SK-N-SH (cell line): Measurements from ENCODE around the gene ENPP7. TPM values are rescaled to one million over a fixed set of nuclear protein-coding genes. Genes with fewer than 3 reads are reported as not detected.

ENCODE experiments used
- CTCF ChIA-PET: fragments of 300-600, 350-600 bp; formaldehyde crosslinking; extraction: SDS; loops from one replicate; lab custom pipeline; 2021; lab: Yijun Ruan, JAX
- POLR2A ChIA-PET: fragments of 350-600 bp; sonication (Branson Sonifier 250); formaldehyde crosslinking; extraction: SDS; loops from one replicate; lab custom pipeline; 2020; ENCODE audit warnings: antibody characterized with exemption, inconsistent platforms; lab: Yijun Ruan, JAX
- DNase-seq: peaks from one replicate; pipeline ENCODE4 v3.0.0; 2012
- H2AFZ ChIP-seq: fragments of 200-600 bp; sonication (generic); 2 replicates; pipeline ENCODE4 v1.8.1; 2016; ENCODE audit warnings: antibody characterized with exemption, mild to moderate bottlenecking, low read depth
- H3F3A ChIP-seq: fragments of 200-600 bp; sonication (generic); replicated peaks from 2 replicates; pipeline ENCODE3; 2016; ENCODE audit warnings: antibody characterized with exemption, mild to moderate bottlenecking; ENCODE audit not compliant: insufficient read depth
- H3K27ac ChIP-seq, 2 experiments: fragments of 200-500 bp in 1 of 2; fragments of 200-600 bp in 1 of 2; sonication (Bioruptor generic) in 1 of 2; sonication (generic), shearing (Covaris generic) in 1 of 2; 2 replicates each; pipeline versions ENCODE4 v1.5.1 to v1.6.1; 2014 to 2016; ENCODE audit warnings: low read depth in 2 of 2, inconsistent platforms in 1 of 2, low read length in 1 of 2, mild to moderate bottlenecking in 1 of 2, mixed read lengths in 1 of 2
- H3K27me3 ChIP-seq: fragments of 200-600 bp; sonication (generic), shearing (Covaris generic); 2 replicates; pipeline ENCODE4 v1.6.1; 2016; ENCODE audit warnings: mixed run types; ENCODE audit not compliant: insufficient read depth
- H3K36me3 ChIP-seq, 2 experiments: fragments of 200-500 bp in 1 of 2; fragments of 200-600 bp in 1 of 2; sonication (Bioruptor generic) in 1 of 2; sonication (generic) in 1 of 2; replicated peaks in 1 of 2; 2 replicates each; pipeline versions ENCODE3 to v1.5.1; 2014 to 2016; ENCODE audit warnings: low read length in 1 of 2, mild to moderate bottlenecking in 1 of 2; ENCODE audit not compliant: insufficient read depth in 2 of 2, control insufficient read depth in 1 of 2
- H3K4me1 ChIP-seq, 2 experiments: fragments of 200-500 bp in 1 of 2; fragments of 200-600 bp in 1 of 2; sonication (Bioruptor generic) in 1 of 2; sonication (generic), shearing (Covaris generic) in 1 of 2; 2 replicates each; pipeline versions ENCODE4 v1.5.1 to v1.6.1; 2014 to 2016; ENCODE audit warnings: low read depth in 1 of 2, low read length in 1 of 2, mixed run types in 1 of 2; ENCODE audit not compliant: insufficient read depth in 2 of 2, control insufficient read depth in 1 of 2
- H3K4me2 ChIP-seq: fragments of 200-600 bp; sonication (generic), shearing (Covaris generic); 2 replicates; pipeline ENCODE4 v1.6.1; 2017; ENCODE audit warnings: mixed run types
- H3K4me3 ChIP-seq, 2 experiments: fragments of 200-500 bp in 1 of 2; fragments of 200-600 bp in 1 of 2; sonication (Bioruptor generic) in 1 of 2; sonication (generic), shearing (Covaris generic) in 1 of 2; 2 replicates each; pipeline versions ENCODE4 v1.5.1 to v1.8.1; 2014 to 2016; ENCODE audit warnings: low read depth in 2 of 2, inconsistent platforms in 1 of 2, low read length in 1 of 2, mild to moderate bottlenecking in 1 of 2, mixed read lengths in 1 of 2, moderate library complexity in 1 of 2
- H3K79me2 ChIP-seq: fragments of 200-600 bp; sonication (generic); 2 replicates; pipeline ENCODE4 v1.8.1; 2017; ENCODE audit warnings: mild to moderate bottlenecking; ENCODE audit not compliant: insufficient read depth
- H3K9ac ChIP-seq: fragments of 200-600 bp; sonication (generic); 2 replicates; pipeline ENCODE4 v1.6.1; 2017; ENCODE audit warnings: mixed run types
- H3K9me2 ChIP-seq: fragments of 200-600 bp; sonication (generic); 2 replicates; pipeline ENCODE4 v1.6.1; 2017; ENCODE audit warnings: mixed run types
- H3K9me3 ChIP-seq: fragments of 200-600 bp; sonication (generic); 2 replicates; pipeline ENCODE4 v1.6.1; 2017; ENCODE audit warnings: mixed run types, mild to moderate bottlenecking, moderate library complexity
- H4K20me1 ChIP-seq: fragments of 200-600 bp; sonication (generic); 2 replicates; pipeline ENCODE4 v1.6.1; 2017; ENCODE audit warnings: mild to moderate bottlenecking, mixed run types; ENCODE audit not compliant: insufficient read depth
- CHD2 ChIP-seq: fragments of 150-350 bp; IDR thresholded peaks from 2 replicates; pipeline ENCODE4 v1.6.1; 2018; ENCODE audit warnings: low read length; ENCODE audit not compliant: partially characterized antibody
- CTCF ChIP-seq: fragments of 200-600 bp; sonication (generic); IDR thresholded peaks from 2 replicates; pipeline ENCODE4 v1.6.1; 2017; ENCODE audit warnings: antibody characterized with exemption, mild to moderate bottlenecking, moderate library complexity
- ELF1 ChIP-seq: IDR thresholded peaks from 2 replicates; pipeline ENCODE4 v1.4.0; 2012
- EP300 ChIP-seq, 2 experiments: IDR thresholded peaks; 2 replicates each; pipeline versions ENCODE4 v1.4.0 to v1.6.1; 2012; ENCODE audit warnings: borderline replicate concordance in 1 of 2, low read depth in 1 of 2, low read length in 1 of 2
- EZH2phosphoT487 ChIP-seq: fragments of 200-600 bp; sonication (generic); IDR thresholded peaks from 2 replicates; pipeline ENCODE4 v1.6.1; 2017; ENCODE audit warnings: low read depth, mixed run types, mild to moderate bottlenecking, antibody characterized with exemption, moderate library complexity, borderline replicate concordance
- FOSL2 ChIP-seq: IDR thresholded peaks from 2 replicates; pipeline ENCODE4 v1.4.0; 2012; ENCODE audit warnings: low read depth, mild to moderate bottlenecking, moderate library complexity, borderline replicate concordance
- FOXJ3 ChIP-seq: sonication (generic); formaldehyde crosslinking; IDR thresholded peaks from 2 replicates; pipeline ENCODE4 v1.5.1; 2020; ENCODE audit warnings: mild to moderate bottlenecking, missing genetic modification reagents
- FOXM1 ChIP-seq: IDR thresholded peaks from 2 replicates; pipeline ENCODE4 v1.4.0; 2012; ENCODE audit warnings: low read depth, mild to moderate bottlenecking
- GABPA ChIP-seq: IDR thresholded peaks from 2 replicates; pipeline ENCODE4 v1.4.0; 2012; ENCODE audit warnings: low read depth, mild to moderate bottlenecking
- IRF3 ChIP-seq: fragments of 150-350 bp; IDR thresholded peaks from 2 replicates; pipeline ENCODE4 v1.6.1; 2016; ENCODE audit warnings: mild to moderate bottlenecking, low read depth, low read length
- MEF2A ChIP-seq: IDR thresholded peaks from 2 replicates; pipeline ENCODE4 v1.4.0; 2012; ENCODE audit warnings: low read depth, borderline replicate concordance
- NFIC ChIP-seq: IDR thresholded peaks from 2 replicates; pipeline ENCODE4 v1.4.0; 2012; ENCODE audit warnings: borderline replicate concordance
- PBX3 ChIP-seq: IDR thresholded peaks from 2 replicates; pipeline ENCODE4; 2012
- RAD21 ChIP-seq: IDR thresholded peaks from 2 replicates; pipeline ENCODE4 v1.6.1; 2012; ENCODE audit warnings: mild to moderate bottlenecking, low read length
- RCOR1 ChIP-seq: fragments of 150-350 bp; IDR thresholded peaks from 2 replicates; pipeline ENCODE4 v1.6.1; 2017; ENCODE audit warnings: antibody characterized with exemption, low read length
- RXRA ChIP-seq: IDR thresholded peaks from 2 replicates; pipeline ENCODE4 v1.4.0; 2012; ENCODE audit warnings: low read depth, mild to moderate bottlenecking, borderline replicate concordance
- TAF1 ChIP-seq: IDR thresholded peaks from 2 replicates; pipeline ENCODE4 v1.6.1; 2012; ENCODE audit warnings: low read depth, mild to moderate bottlenecking, low read length, moderate library complexity, borderline replicate concordance
- TEAD4 ChIP-seq: IDR thresholded peaks from 2 replicates; pipeline ENCODE4 v1.4.0; 2012; ENCODE audit warnings: mild to moderate bottlenecking, borderline replicate concordance; ENCODE audit not compliant: insufficient read depth
- USF1 ChIP-seq: IDR thresholded peaks from 2 replicates; pipeline ENCODE4 v1.4.0; 2012; ENCODE audit warnings: low read depth, borderline replicate concordance
- USF2 ChIP-seq: fragments of 150-350 bp; IDR thresholded peaks from 2 replicates; pipeline ENCODE4 v1.6.1; 2017; ENCODE audit warnings: antibody characterized with exemption, low read length, low read depth, borderline replicate concordance
- WGBS: methylation state at CpG from one replicate; pipeline ENCODE4 v1.1.6; 2017; ENCODE audit warnings: low lambda C conversion rate; 5-methylcytosine and 5-hydroxymethylcytosine counted together
- polyA plus RNA-seq, 3 experiments: library from polyadenylated mRNA; depleted of rRNA; stranded (reverse); fragments of >200 nt; gene quantifications; 2 replicates each; pipeline ENCODE4 v1.2.3, GENCODE V29; 2012
- small RNA-seq, 7 experiments: library from RNA; depleted of rRNA; stranded (forward); fragments of <200 nt; gene quantifications; one replicate each; pipeline ENCODE3, GENCODE V24; 2012

Gene ENPP7
- polyA plus RNA-seq, 1 of the 3 experiments (the other 2 are of a cell fraction), result not detected

DNA sequence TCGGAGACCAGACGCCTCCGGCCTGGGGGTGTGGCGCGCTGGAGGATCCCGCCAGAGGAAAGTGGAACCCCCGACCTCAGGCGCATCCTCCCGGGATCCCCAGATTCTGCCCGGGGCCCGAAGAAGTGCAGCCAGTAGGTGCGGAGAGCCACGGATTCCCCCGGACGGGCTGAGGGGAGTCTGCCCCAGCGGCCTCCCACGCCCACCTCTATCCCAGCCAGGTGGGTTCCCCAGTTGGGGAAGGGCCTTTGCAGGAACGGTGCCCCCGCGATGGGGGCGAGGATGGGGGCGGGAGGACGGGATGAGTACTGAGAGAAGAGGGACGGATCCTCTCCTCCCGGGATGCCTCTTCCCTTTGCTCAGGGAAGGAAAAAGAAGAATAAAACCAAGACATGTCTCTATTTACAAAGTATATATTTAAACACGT, 61.0 kb downstream of the ENPP7 start:
- Histone ChIP-seq H3K4me2 (no peak overlapping the region), H3K9ac (no peak overlapping the region), H2AFZ (no peak overlapping the region), H3F3A (peaks cover 12% of the 10 kb centered on the region), H4K20me1 (peaks cover 11% of the 10 kb centered on the region; the same call in 1 of the 2 replicates), H3K4me3 (no peak overlapping the region), H3K27ac (no peak overlapping the region), H3K79me2 (peaks cover 18% of the 10 kb centered on the region), H3K9me2 (no peaks in the 10 kb centered on the region), H3K27me3 (no peaks in the 10 kb centered on the region), H3K4me1 (peaks cover 16 to 57% of the 10 kb centered on the region in 2 experiments; a peak in 3 of 4 replicates), H3K9me3 (no peaks in the 10 kb centered on the region), H3K36me3 (peaks cover 0 to 24% of the 10 kb centered on the region in 2 experiments)
- TF ChIP-seq PBX3 (no peak), GABPA (no peak), TAF1 (no peak), TEAD4 (no peak), FOXJ3 (no peak), NFIC (no peak), FOXM1 (no peak), EP300 (IDR thresholded peaks at IDR 0.05; ENCODE audit: borderline replicate concordance in 1 of 2, low read depth in 1 of 2, low read length in 1 of 2) (no peak), IRF3 (no peak), USF1 (no peak), USF2 (no peak), CHD2 (no peak), CTCF (no peak), RCOR1 (no peak), MEF2A (no peak), RXRA (no peak), RAD21 (no peak), EZH2phosphoT487 (no peak), ELF1 (no peak), FOSL2 (no peak)
- 78% methylated on average over 20 of the region's 26 CpGs for WGBS
- POLR2A ChIA-PET, result no interaction called here
- CTCF ChIA-PET, result interaction anchor here (2.6 kb wide), 1 partner anchor 20 kb away, joined by 8 read pairs; no protein-coding TSS in a partner anchor
- DNase-seq, result peak; percentile 63

Small RNA genes within 50 kb of the gene (small RNA-seq; reads per million reads assigned to genes)
- 0 reads per million in 7 experiments for gene MIR4739

Other genes starting within 250 kb of the ENPP7 start
- not detected in 2 replicates for gene RBFOX3, start 119.9 kb upstream of the ENPP7 start, polyA plus RNA-seq (2012; rRNA removed)
- 19.7 and 22.4 TPM in 2 replicates for gene CBX2, start 47.2 kb downstream of the ENPP7 start, polyA plus RNA-seq (2012; rRNA removed)
- 2.1 and 2.9 TPM in 2 replicates for gene CBX8, start 66.1 kb downstream of the ENPP7 start, polyA plus RNA-seq (2012; rRNA removed)
- 16.6 and 21.9 TPM in 2 replicates for gene CBX4, start 108.5 kb downstream of the ENPP7 start, polyA plus RNA-seq (2012; rRNA removed)